Natural killer cell treated with Interleukin-12 subunit alpha and Interleukin-12 subunit beta and Interleukin-15 and Interleukin-18, amount 100 ng/mL, for 72 hours (primary cell): ENCODE results near the gene ESR1. TPM values are rescaled to one million over a fixed set of nuclear protein-coding genes. Genes with fewer than 3 reads are reported as not detected.
"Not testable (repeated sequence)": the region's sequence is repeated elsewhere in the genome, so short reads cannot be mapped to it uniquely, and the experiment has no call there.

Experiments
- ATAC-seq, 2 donors: fragments of 150-1000 bp; cut with Tn5 transposase in 1 of 2; sonication (Bioruptor Pico), chemical (Tn5 transposase) in 1 of 2; 2 replicates each; pipeline ENCODE4 v1.10.0; 2021
- DNase-seq: peaks from one replicate; pipeline ENCODE4 v3.0.0; 2022; ENCODE audit warnings: low spot score
- H3K27ac Mint-ChIP-seq, 2 donors: 1 replicate in 1 of 2; 2 replicates in 1 of 2; pipeline ENCODE4 v1.8.0; 2022; ENCODE audit warnings: mixed read lengths in 2 of 2, mild to moderate bottlenecking in 1 of 2, moderate library complexity in 1 of 2
- H3K27me3 Mint-ChIP-seq, 2 donors: 1 replicate in 1 of 2; 2 replicates in 1 of 2; pipeline ENCODE4 v1.8.0; 2022; ENCODE audit warnings: mixed read lengths in 2 of 2
- H3K36me3 Mint-ChIP-seq: one replicate; pipeline ENCODE4 v1.8.0; 2022; ENCODE audit warnings: mixed read lengths
- H3K4me1 Mint-ChIP-seq, 2 donors: 1 replicate in 1 of 2; 2 replicates in 1 of 2; pipeline ENCODE4 v1.8.0; 2022; ENCODE audit warnings: low read depth in 2 of 2, mixed read lengths in 2 of 2, mild to moderate bottlenecking in 1 of 2
- H3K4me3 Mint-ChIP-seq: one replicate; pipeline ENCODE4 v1.8.0; 2022; ENCODE audit warnings: mixed read lengths
- H3K9me3 Mint-ChIP-seq: 2 replicates; pipeline ENCODE4 v1.8.0; 2022; ENCODE audit warnings: mixed read lengths
- total RNA-seq, 2 donors: library from RNA; stranded (reverse); gene quantifications; one replicate each; pipeline ENCODE4 v1.2.3, GENCODE V29; 2022

ESR1 gene
- total RNA-seq, 2 donors from 2014 or later, result 2.3 to 4.9 TPM

GRCh38 chr6:151885234-151885633 lies 77.8 kb downstream of the ESR1 start:
- Mint-ChIP-seq H3K4me3 (no peak overlapping the region), H3K36me3 (no peaks in the 10 kb centered on the region), H3K9me3 (peaks cover 3% of the 10 kb centered on the region), H3K27me3 (peaks cover 0 to 13% of the 10 kb centered on the region in 2 donors), H3K27ac (no peak overlapping the region), H3K4me1 (no peaks in the 10 kb centered on the region)
- DNase-seq (no peak), ATAC-seq (no peak)

GRCh38 chr6:151891524-151891923 lies 84.0 kb downstream of the ESR1 start:
- ATAC-seq, result no peak
- Mint-ChIP-seq H3K36me3 (no peaks in the 10 kb centered on the region), H3K27ac (no peak overlapping the region), H3K4me3 (no peak overlapping the region), H3K4me1 (no peaks in the 10 kb centered on the region), H3K9me3 (peaks cover 8% of the 10 kb centered on the region), H3K27me3 (peaks cover 4 to 9% of the 10 kb centered on the region in 2 donors)
- DNase-seq, result no peak

GRCh38 chr6:151894426-151894825 lies 86.9 kb downstream of the ESR1 start:
- H3K36me3 Mint-ChIP-seq, H3K9me3 Mint-ChIP-seq, H3K27ac Mint-ChIP-seq, H3K4me3 Mint-ChIP-seq, H3K4me1 Mint-ChIP-seq, ATAC-seq, DNase-seq: not testable (repeated sequence)
- peaks cover 9 to 14% of the 10 kb centered on the region in 2 donors for H3K27me3 Mint-ChIP-seq

DNA sequence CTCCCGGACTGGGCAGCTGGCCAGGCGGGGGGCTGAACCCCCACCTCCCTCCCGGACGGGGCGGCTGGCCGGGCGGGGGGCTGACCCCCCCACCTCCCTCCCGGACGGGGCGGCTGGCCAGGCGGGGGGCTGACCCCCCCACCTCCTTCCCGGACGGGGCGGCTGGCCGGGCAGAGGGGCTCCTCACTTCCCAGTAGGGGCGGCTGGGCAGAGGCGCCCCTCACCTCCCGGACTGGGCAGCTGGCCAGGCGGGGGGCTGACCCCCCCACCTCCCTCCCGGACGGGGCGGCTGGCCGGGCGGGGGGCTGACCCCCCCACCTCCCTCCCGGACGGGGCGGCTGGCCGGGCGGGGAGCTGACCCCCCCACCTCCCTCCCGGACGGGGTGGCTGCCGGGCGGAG lies 91.7 kb downstream of the ESR1 start:
- H3K36me3 Mint-ChIP-seq, ATAC-seq, H3K4me1 Mint-ChIP-seq, DNase-seq, H3K4me3 Mint-ChIP-seq, H3K27ac Mint-ChIP-seq, H3K9me3 Mint-ChIP-seq: not testable (repeated sequence)
- H3K27me3 Mint-ChIP-seq, result peaks cover 6 to 20% of the 10 kb centered on the region in 2 donors

GRCh38 chr6:151899796-151900195 lies 92.3 kb downstream of the ESR1 start:
- H3K27ac Mint-ChIP-seq, ATAC-seq, H3K4me3 Mint-ChIP-seq, H3K4me1 Mint-ChIP-seq, H3K36me3 Mint-ChIP-seq, H3K9me3 Mint-ChIP-seq, DNase-seq: not testable (repeated sequence)
- peaks cover 6 to 21% of the 10 kb centered on the region in 2 donors for H3K27me3 Mint-ChIP-seq

DNA sequence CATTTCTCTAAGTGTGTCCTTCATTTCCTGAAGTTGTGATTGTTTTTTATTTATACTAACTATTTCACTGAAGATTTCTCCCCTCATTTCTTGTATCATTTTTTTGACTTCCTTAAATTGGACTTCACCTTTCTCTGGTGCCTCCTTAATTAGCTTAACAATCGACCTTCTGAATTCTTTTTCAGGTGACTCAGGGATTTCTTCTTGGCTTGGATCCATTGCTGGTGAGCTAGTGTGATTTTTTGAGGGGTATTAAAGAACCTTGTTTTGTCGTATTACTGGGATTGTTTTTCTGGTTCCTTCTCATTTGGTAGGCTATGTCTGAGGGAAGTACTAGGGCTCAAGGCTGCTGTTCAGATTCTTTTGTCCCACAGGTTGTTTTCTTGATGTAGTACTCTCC lies 92.8 kb downstream of the ESR1 start:
- H3K36me3 Mint-ChIP-seq, result peaks cover 7% of the 10 kb centered on the region
- H3K27me3 Mint-ChIP-seq, result peaks cover 6 to 25% of the 10 kb centered on the region in 2 donors
- H3K4me3 Mint-ChIP-seq, result no peak overlapping the region
- DNase-seq (no peak), ATAC-seq (no peak)
- no peak overlapping the region for H3K27ac Mint-ChIP-seq
- H3K9me3 Mint-ChIP-seq, result peaks cover 8% of the 10 kb centered on the region
- H3K4me1 Mint-ChIP-seq, result no peaks in the 10 kb centered on the region

DNA sequence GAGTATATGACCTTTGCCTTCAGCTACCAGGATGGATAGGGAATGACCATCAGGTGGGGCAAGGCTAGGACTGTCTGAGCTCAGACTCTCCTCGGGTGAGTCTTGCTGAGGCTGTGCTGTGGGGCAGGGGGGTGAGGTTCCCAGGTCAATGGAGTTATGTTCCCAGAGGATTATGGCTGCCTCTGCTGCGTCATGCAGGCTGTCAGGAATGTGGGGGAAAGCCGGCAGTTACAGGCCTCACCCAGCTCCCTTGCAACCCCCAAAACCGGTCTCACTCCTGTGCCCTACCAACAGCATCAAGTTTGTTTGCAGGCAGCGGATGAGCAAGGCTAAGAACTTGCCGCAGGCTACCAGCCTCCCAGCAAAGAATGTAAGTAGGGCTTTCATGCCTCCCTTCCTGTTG lies 93.5 kb downstream of the ESR1 start:
- Mint-ChIP-seq H3K4me3 (no peak overlapping the region), H3K27ac (no peak overlapping the region), H3K4me1 (no peaks in the 10 kb centered on the region), H3K9me3 (peaks cover 8% of the 10 kb centered on the region), H3K36me3 (peaks cover 7% of the 10 kb centered on the region), H3K27me3 (peaks cover 4 to 28% of the 10 kb centered on the region in 2 donors)
- DNase-seq, result no peak
- ATAC-seq, result peak in 1 of 2 donors; percentile 9

DNA sequence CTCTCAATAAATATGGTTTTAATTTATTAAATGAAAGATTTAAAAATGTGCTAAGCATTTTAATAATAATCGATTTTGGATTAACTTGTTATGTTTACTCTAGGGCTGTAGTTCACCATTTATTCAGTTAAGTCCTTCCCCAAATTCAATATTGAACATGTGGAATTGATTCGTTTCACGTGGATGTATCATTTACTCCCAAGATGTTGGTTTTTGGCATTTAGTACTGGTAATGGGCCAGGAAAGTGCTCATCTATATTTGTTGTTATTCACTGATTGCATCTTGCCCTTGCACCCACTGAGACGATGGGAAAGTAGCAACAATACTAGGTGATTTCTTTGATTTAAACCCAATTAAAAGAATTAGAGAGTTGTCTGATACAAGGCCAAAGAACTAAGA lies 97.1 kb downstream of the ESR1 start:
- Mint-ChIP-seq H3K27ac (no peak overlapping the region), H3K27me3 (peaks cover 0 to 14% of the 10 kb centered on the region in 2 donors), H3K4me3 (no peak overlapping the region), H3K4me1 (no peaks in the 10 kb centered on the region), H3K36me3 (peaks cover 7% of the 10 kb centered on the region), H3K9me3 (peaks cover 3% of the 10 kb centered on the region)
- DNase-seq, result no peak
- ATAC-seq, result no peak

- Mint-ChIP-seq H3K4me1 (no peaks in the 10 kb centered on the region), H3K36me3 (peaks cover 4% of the 10 kb centered on the region), H3K9me3 (peaks cover under 1% of the 10 kb centered on the region), H3K27ac (no peak overlapping the region), H3K4me3 (no peak overlapping the region), H3K27me3 (peaks cover 0 to 14% of the 10 kb centered on the region in 2 donors)
- no peak for DNase-seq
- no peak for ATAC-seq
These were observed 97.6 kb downstream of the ESR1 start for GRCh38 chr6:151905072-151905471.

GRCh38 chr6:151905854-151906253 lies 98.4 kb downstream of the ESR1 start:
- H3K27me3 Mint-ChIP-seq, result peaks cover 0 to 14% of the 10 kb centered on the region in 2 donors
- no peak overlapping the region for H3K27ac Mint-ChIP-seq
- ATAC-seq, result no peak
- H3K36me3 Mint-ChIP-seq, result no peaks in the 10 kb centered on the region
- H3K9me3 Mint-ChIP-seq, result no peaks in the 10 kb centered on the region
- H3K4me3 Mint-ChIP-seq, result no peak overlapping the region
- no peaks in the 10 kb centered on the region for H3K4me1 Mint-ChIP-seq
- DNase-seq, result no peak

DNA sequence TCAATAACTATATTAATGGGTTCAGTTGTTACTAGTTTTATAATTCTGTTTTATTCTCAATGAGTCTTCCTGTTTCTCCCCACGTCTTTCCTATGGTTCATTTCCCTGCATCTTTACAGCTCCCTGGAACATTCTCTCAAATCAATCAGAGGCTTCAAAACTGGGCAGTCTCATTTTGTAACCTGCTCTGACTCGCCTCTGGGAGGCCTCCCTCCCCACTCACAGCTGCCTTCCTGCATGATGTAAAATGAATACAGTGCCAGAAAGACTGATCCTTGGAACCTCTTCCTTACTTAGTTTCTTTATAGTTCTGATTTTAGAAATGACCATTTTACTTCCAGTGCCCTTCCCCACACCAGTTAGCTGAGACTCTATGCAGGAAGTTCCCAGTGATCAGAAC lies 103.9 kb downstream of the ESR1 start:
- ATAC-seq (no peak), DNase-seq (no peak)
- H3K4me1 Mint-ChIP-seq, result no peaks in the 10 kb centered on the region
- H3K27ac Mint-ChIP-seq, result no peak overlapping the region
- no peak overlapping the region for H3K4me3 Mint-ChIP-seq
- H3K9me3 Mint-ChIP-seq, result no peaks in the 10 kb centered on the region
- H3K27me3 Mint-ChIP-seq, result peaks cover 8 to 11% of the 10 kb centered on the region in 2 donors
- no peaks in the 10 kb centered on the region for H3K36me3 Mint-ChIP-seq

DNA sequence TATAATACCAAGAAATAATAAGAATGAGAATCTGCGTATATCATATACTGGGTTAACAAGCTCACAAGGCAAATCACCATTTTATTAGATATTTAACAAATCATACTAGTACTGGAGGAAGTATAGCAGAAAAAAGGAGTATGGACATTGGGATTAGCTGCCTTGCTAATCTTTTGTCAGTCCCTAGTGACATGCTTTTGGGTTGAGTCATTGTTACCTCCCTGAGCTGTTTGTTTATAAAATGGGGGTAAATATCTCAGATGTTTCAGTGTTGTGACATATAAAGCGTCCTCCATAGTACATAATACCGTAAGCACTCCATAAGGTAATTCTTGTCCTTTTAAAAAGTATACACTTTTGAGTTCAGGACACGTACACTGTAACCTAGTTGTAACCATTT lies 107.0 kb downstream of the ESR1 start:
- Mint-ChIP-seq H3K4me1 (no peaks in the 10 kb centered on the region), H3K27ac (no peak overlapping the region), H3K9me3 (no peaks in the 10 kb centered on the region), H3K27me3 (peaks cover 8 to 11% of the 10 kb centered on the region in 2 donors), H3K36me3 (no peaks in the 10 kb centered on the region), H3K4me3 (no peak overlapping the region)
- no peak for DNase-seq
- no peak for ATAC-seq

DNA sequence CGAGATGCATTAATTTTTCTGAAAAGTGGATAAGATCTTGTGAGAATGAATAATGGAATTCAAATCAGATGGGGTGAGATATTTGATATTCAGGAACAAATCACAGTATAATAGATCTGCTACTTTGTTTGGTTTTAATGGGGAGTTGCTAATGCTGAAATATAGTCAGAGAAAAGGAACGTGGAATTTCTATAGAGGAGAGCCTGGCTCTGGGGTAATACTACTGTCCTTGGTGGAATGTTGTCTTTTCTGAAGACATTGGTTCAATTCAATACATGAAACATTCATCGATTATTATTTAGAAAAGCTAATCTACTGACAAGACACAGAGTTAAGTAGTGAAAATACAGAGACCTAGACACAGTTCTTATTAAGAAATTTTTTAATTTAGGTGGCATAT lies 108.6 kb downstream of the ESR1 start:
- Mint-ChIP-seq H3K27me3 (peaks cover 8 to 11% of the 10 kb centered on the region in 2 donors), H3K9me3 (no peaks in the 10 kb centered on the region), H3K4me3 (no peak overlapping the region), H3K4me1 (no peaks in the 10 kb centered on the region), H3K36me3 (no peaks in the 10 kb centered on the region), H3K27ac (no peak overlapping the region)
- ATAC-seq (no peak), DNase-seq (no peak)

DNA sequence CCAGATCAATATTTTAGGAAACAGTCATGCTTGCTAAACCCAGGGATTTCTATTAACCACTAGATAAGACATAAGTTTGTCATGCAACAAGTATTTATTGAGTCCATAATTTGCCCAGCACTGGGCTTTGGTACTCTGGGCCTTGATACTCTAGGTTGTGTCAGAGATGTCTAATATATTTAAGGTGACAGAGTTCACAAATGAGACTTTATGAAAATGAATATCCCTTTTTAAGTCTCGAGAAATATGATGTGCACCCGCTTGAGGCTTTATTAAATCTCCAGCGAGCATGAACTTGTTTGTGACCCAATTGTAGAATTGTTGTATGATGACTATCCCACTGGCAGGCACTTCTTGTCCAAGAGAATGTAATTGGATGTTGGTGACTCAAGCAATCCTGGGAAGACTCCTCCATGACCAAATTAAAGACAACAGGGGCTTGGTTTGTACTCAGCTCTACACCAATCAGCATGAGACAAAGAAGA lies 109.2 kb downstream of the ESR1 start:
- Mint-ChIP-seq H3K27me3 (peaks cover 7 to 8% of the 10 kb centered on the region in 2 donors), H3K4me3 (no peak overlapping the region), H3K27ac (no peak overlapping the region), H3K9me3 (no peaks in the 10 kb centered on the region), H3K4me1 (no peaks in the 10 kb centered on the region), H3K36me3 (peaks cover 4% of the 10 kb centered on the region)
- ATAC-seq, result no peak
- no peak for DNase-seq
